Erythroblast (primary cell): ENCODE data around the gene ZNF738.

Experiments
- DNase-seq, 2 experiments: peaks; one replicate each; lab custom pipeline; 2025; lab: John Stamatoyannopoulos, UW
- GATA1 ChIP-seq: IDR thresholded peaks from 2 replicates; pipeline ENCODE4 v1.6.1; 2011; ENCODE audit warnings: low read depth, mild to moderate bottlenecking, control low read depth, low read length, moderate library complexity
- POLR2A ChIP-seq: IDR thresholded peaks from 2 replicates; pipeline ENCODE4 v1.6.1; 2011; ENCODE audit warnings: mild to moderate bottlenecking, low read length

Gene ZNF738

DNA sequence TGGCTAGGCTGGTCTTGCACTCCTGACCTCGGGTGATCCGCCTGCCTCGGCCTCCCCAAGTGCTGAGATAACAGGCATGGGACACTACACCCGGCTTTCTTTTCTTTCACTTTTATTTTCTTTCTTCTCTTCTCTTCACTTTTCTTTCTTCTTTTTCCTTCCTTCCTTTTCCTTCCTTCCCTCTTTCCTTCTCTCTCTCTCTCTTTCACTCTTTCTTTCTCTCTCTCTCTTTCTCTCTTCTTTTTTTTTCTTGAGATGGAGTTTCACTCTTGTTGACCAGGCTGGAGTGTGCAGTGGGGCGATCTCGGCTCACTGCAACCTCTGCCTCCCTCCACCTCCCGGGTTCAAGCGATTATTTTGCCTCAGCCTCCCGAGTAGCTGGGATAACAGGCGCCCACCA lies 37.3 kb downstream of the ZNF738 start:
- TF ChIP-seq GATA1, result no peak
- TF ChIP-seq POLR2A, result no peak
- DNase-seq, result no peak

DNA sequence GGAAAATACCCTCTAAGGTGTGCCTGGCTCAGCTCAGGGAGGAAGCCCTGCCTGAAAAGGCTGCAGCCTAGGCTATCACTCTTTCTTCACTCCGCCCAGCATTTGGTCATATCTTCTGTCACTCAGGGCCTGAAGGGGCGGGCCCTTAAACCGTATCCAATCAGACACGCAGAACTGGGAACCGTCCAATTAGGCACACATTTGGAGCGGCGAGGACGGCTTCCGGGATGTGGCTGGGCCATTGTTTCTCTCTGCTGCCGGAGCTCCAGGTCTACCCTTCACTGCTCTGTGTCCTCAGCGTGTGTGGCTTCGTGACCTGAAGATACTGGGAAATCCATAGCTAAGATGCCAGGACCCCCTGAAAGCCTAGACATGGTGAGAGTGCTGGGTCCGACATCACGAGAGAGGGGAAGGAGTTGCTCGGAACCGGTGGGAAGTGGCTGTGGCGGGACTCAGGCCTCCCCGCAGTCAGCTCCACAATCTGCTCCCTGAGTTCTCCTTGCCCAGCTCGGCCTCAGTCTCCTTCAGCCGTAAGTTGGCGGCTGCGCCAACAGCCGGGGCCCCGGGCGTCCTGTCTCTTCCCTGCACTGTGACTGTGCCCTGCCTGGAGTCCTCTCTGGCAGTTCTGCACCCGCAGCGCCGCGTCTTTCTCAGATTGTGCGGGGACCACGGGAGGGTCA lies 38.2 kb downstream of the ZNF738 start, which contains the start of gene ZNF493:
Gene ZNF493 (plus strand): TSS at position 241 of the 680 bp plus-strand sequence. CDS start 105 bp downstream, at position 346.
- TF ChIP-seq POLR2A (peak; percentile 68), GATA1 (no peak)
- DNase-seq, result peak; percentile 84 to 87

DNA sequence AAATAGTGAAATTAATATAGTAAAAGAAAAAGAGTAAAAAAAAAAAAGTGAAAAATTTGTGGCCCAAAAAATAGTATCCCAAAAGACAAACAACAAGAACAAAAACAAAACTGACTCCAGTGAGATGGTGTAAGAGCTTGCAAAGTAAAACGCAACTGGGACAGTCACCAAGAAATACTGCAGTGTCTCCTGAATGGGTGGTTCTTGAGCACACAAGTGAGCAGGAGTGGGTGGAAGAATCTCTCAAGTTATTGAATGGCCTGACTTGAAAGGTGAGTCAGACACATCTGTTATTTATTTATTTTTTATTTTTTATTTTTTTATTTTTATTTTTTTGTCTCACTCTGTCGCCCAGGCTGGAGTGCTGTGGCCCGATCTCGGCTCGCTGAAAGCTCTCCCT lies 40.1 kb downstream of the ZNF738 start:
- no peak for TF ChIP-seq POLR2A
- TF ChIP-seq GATA1, result no peak
- no peak for DNase-seq

DNA sequence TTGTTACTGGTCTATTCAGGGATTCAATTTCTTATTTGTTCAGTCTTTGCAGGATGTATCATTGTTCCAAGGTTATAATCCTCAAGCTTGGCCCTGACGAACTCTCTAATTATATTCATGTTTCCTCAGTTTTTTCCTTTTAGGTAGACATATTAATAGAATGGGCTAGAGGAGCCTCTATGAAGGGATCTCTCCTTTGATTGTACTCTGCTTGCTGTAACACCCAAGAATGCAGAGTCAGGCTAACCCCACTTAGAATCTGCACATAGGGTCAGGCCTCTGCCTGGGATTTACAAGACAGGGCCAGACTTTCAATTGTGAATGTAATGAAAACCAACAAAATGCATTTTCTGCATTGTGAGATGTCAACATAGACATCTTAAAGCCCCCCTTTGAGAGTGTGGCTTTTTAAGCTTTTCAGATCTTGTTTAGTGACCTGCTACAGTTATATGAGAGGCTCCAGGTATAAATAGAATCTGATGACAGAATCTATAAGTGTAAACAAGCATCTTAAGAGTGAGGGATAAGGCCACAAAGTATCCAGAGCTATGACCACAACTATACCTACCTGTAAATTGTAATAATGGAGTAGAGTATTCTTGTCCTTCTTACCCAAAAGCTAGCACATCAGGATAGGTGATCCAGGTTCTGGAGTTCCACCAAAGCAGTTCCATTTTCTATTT lies 43.6 kb downstream of the ZNF738 start:
- TF ChIP-seq GATA1, result no peak
- TF ChIP-seq POLR2A, result no peak

DNA sequence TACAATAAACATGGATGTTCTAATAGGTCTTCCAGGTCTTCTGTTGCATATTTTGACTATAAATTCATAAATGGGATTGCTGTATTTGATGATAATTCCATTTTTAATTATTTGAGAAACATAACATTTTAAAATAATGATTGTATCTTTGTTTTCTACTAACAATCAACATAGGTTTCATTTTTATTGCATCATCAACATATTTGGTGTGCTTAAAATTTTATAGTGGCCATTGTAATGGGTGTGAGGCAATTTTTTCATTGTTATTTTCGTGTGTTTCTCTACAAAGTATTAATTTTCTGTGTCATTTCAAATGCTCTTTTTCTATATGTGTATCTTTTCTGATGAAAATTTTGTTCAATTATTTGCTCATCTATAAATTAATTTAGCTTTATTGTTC lies 51.4 kb downstream of the ZNF738 start:
- DNase-seq, result no peak
- no peak for TF ChIP-seq GATA1
- TF ChIP-seq POLR2A, result no peak

More for the DNA sequence above, 43.6 kb downstream of the ZNF738 start:
- no peak for DNase-seq

DNA sequence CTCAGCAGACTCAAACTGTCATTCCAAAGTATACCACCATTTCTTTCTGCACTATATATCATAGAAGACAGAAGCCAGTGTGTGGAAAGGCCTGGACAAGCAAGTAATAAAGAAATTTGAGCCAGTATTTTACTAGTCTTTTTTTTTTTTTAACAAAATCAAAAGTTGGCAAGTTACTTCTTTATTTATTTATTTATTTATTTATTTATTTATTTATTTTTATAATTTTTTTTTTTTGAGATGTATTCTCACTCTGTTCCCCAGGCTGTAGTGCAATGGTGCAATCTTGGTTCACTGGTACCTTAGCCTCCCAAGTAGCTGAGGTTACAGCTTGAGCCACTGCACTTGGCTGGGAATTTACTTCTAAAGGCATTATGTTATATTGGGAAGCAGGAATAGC lies 63.4 kb downstream of the ZNF738 start:
- no peak for TF ChIP-seq POLR2A
- no peak for TF ChIP-seq GATA1
- DNase-seq, result no peak

DNA sequence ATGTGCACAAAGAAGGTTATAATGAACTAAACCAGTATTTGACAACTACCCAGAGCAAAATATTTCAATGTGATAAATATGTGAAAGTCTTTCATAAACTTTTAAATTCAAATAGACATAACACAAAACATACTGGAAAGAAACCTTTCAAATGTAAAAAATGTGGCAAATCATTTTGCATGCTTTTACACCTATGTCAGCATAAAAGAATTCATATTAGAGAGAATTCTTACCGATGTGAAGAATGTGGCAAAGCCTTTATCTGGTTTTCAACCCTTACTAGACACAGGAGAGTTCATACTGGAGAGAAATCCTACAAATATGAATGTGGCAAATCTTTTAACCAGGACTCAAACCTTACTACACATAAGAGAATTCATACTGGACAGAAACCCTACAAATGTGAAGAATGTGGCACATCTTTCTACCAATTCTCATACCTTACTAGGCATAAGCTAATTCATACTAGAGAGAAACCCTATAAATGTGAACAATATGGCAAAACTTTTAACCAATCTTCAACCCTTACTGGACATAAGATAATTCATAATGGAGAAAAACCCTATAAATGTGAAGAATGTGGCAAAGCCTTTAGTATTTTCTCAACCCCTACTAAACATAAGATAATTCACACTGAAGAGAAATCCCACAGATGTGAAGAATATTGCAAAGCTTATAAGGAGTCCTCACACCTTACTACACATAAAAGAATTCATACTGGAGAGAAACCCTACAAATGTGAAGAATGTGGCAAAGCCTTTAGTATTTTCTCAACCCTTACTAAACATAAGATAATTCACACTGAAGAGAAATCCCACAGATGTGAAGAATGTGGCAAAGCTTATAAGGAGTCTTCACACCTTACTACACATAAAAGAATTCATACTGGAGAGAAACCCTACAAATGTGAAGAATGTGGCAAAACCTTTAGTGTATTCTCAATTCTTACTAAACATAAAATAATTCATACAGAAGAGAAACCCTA lies 64.5 kb downstream of the ZNF738 start:
- DNase-seq, result no peak
- TF ChIP-seq POLR2A, result no peak
- TF ChIP-seq GATA1, result no peak
